ENCODE measurements around the gene RYR3. TPM values are rescaled to one million over a fixed set of nuclear protein-coding genes. Genes with fewer than 3 reads are reported as not detected.

The RYR3 gene
- total RNA-seq, 1 donor from 2014 or later, result not detected

DNA sequence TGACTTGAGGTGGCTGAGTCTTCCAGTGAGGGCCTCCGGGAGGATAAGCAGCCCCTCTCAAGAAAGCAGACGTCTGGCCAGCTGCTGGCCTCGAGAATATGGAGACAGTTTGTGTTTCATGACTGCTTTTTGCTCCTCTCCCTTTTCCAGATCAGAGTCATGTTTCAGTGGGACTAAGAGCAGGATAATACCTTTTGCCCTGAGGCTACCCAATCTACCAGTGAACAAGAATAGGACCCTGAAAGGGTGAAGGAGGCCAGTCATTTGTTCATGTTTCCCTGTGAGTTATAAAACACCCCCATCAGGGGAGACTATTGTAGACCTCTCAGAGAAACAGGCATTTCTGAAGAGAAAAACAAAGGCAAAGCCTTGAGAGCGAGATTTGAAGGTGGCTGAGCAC, 137.4 kb downstream of the RYR3 start:
- intact Hi-C loops (cut with micrococcal nuclease), result no loop called here

DNA sequence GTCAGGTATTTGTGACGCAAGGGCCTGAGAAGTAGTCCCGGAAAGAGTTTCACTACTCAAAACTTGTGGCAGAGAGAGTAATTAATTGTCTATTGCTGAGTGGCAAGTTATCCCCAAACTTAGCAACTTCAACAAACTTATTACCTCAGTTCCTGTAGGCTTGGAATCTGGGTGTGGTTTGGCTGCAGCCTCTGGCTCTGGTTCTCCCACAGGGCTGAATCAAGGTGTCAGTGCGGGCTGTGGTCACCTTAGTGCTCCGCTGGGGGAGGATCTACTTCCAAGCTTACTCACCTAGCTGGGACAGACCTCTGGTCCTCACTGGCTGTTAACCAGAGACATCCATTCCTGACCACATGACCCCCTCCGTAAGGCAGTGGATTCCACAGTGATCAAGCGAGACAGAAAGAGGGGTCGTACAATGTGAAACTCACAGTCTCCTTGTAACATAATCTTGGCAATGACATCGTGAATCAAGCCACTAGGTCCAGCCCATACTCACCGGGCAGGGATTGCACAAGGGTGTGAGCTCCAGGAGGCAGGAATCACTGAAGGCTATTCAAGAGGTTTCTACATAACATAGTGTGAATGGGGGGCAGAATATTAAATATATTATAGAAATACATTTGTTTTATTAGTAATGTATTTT, 138.3 kb downstream of the RYR3 start:
- intact Hi-C loops (cut with micrococcal nuclease), result no loop called here

DNA sequence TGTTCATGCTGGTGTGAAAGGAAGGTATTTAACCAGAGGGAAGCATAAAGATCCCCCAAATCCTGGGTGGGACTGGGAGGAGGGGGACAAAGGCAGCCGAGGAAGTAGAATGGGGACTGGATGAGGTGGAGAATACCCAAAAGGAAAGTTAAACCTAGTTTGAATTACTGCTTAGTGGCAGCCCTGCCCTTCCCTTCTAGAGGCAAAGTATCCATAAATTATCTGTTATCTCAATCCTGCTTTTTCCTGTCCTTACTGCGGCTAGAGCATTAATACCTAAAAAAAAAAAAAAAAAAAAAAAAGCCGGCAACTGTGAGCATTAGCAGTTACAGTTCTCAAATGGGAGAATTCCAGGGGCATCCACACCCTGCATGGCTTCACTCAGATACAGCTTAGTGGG, 139.0 kb downstream of the RYR3 start:
- intact Hi-C loops (cut with micrococcal nuclease), result no loop called here

DNA sequence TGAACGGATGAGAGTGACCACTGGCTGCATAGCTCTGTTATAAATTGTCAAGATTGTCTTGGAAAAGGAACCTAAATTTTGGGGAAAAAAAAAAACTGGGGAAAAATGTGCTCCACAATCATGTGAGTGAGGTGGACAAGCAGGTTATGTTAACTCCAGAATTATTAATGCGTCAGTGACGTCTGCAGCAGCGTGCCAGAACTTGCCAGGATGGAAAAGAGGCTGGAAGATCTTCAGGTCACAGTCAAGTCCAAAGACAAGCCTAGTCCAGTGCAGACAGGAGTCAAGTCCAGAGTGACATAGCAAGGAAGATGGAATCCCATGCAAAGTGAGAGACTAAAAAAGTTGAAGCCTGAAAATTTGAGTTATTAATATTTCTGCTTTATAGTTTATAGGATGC, 140.6 kb downstream of the RYR3 start:
- intact Hi-C loops (cut with micrococcal nuclease), result no loop called here

DNA sequence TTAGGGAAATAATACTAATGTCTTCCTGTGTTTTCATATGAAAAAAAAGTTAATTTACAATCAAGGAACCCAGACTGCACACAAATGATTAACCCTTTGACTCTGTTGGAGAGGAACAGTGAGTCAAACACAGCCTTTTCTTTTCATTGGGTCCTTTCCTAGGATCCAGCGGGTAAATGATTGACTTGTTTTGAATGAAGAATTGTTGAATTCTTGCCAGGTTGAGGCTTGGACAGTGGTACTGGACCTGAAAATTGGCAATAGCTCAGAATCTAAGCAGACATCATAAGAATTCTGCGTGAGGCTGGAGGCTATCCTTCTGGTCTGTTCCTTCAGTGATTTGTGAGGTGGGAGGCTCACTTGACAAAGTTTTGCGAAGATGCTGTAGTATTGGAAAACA, 143.0 kb downstream of the RYR3 start:
- intact Hi-C loops (cut with micrococcal nuclease), result no loop called here

DNA sequence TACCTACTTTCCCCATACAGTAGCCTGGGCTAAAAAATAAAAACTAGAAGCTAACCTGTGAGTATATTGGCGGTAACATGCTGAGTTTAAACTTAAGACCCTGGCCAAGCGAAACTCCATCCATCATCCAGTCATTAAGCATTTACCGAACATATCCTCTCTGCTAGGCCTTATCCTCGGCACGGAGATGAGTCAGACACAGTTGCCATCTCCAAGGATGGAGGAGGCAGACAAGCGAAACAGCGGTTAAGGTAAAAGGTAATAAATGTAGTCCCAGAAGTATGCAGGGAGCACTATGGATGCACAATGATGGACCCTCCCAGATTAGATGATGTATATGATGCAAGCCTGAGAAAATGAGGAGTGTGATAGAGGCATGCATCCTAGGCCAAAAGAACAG, 143.6 kb downstream of the RYR3 start:
- intact Hi-C loops (cut with micrococcal nuclease), result no loop called here

DNA sequence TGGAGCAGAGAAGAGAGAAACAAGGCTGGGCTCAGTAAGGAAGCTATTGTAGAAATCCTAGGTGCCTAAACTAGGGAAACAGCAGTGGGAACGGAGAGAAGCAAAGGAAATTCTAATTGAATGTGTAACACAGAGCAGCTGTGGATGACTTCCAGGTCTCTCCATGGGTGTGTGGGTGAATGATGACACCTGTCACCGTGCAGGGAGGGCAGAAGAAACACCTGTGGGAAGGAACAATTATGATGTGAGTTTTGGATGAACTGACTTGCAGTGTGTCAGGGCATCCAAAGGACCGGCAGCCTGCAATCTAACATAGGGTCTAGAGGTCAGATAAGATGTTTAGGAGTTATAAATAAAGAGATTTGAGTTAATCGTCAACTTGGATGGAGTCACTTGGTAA, 144.2 kb downstream of the RYR3 start:
- intact Hi-C loops (cut with micrococcal nuclease), result no loop called here

DNA sequence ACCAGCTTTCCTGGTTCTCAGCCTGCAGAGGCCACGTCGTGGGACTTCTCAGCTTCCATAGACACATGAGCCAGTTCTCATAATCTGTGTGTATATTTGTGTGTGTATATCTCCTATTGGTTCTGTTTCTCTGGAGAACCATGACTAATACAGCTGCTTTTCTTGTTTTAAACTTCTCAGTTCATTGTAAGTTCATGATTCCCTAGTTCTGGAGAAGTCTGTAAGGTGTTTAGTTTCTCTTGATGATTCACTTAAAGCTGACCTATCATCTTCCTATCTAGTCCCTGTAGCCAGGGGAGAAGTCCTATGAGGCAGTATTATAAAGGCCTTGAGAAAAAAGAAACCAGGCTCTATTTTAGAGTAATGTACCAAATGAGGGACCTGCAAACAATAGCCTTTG, 147.7 kb downstream of the RYR3 start:
- intact Hi-C loops (cut with micrococcal nuclease), result no loop called here

DNA sequence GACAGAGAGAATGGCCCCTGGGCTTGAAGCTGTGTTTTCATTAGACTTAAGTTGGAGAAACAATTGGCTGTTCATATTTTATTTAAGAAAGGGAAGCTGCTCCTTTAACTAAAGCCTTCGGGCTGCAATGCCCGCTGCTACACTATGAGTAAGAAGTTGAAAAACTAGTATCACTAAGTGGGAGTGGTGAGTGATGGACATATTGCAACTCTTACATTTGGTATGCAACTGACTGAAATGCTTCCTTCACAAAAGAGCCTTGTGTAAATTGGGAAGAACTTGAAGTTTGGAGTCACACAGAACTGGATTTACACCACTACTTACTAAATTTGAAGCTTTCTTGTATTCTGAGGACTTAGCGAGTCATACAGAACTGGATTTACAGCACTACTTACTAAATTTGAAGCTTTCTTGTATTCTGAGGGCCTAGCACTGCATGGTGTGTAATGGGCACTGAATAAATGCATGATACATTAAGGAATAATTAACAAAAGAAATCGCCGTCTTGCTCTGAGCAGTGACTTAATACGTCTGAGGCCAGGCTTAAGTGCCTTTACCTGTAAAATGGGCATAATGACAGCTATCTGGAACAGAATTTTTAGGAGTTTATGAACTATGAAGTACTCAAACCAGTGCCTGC, 149.5 kb downstream of the RYR3 start:
- intact Hi-C loops (cut with micrococcal nuclease), result no loop called here

DNA sequence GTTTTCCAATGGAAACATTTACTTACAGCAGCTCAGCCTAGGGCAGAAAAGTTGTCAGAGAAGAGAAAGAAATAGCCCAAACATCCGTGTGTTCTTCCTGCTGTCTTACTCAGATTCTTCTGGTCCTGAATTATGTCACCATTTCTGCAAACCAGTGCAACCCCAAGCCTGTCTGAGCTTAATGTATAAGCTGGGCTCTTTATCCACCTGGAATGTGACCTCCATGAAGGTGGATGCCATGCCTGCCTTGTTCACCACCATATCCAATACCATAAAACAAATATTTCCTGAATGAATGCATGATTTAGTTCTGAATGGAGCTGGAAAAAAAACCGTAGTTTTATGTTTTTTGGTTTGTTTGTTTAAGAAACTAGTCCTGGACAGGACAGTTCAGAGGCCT, 150.9 kb downstream of the RYR3 start:
- intact Hi-C loops (cut with micrococcal nuclease), result no loop called here

DNA sequence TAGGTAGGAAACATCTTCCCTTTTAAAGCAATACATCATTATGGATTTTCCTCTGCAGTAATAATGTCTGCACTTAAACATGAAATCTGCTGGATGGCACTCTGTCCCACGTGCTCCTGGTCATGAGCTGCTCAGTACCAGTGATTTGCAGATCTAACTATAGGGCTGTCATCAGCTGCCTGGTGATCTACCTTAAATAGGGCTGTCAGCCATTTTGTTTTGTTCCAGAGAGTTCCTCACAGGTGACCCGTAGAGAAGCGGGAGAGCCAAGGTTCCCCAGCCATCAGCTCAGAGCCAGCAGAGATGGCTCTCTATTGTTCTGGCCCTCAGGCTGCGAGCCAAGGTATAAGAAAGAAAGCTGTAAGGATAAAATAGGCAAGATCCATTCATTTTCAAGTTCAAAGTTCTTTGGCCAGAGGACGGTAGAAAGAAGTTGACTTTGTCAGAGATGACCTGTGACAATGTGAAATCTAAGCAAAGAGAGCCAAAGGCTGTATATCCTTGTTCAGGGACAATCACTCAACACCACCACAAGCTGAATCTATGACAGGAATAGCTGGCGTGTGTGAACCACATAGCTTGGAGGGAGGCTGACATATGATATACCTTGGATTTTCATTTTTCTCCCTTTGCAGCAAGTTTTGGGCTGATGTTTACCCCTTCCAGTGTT, 156.5 kb downstream of the RYR3 start:
- intact Hi-C loops (cut with micrococcal nuclease), result no loop called here

DNA sequence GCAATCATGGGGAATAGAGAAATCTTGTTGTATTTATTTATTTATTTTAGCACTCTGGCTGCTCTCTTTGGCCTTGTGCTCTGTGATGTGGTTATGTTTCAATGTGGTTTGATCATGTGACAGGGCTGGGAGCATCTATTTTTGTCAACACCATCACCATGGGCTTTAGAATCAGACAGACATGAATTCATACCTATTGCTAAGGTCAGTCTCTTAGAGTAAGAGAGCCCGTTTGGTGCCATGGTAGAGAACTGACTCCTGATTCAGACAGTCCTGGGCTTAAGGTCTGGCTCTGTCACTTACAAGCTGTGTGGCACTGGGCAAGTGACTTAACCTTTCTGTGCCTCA, 157.0 kb downstream of the RYR3 start:
- intact Hi-C loops (cut with micrococcal nuclease), result no loop called here

DNA sequence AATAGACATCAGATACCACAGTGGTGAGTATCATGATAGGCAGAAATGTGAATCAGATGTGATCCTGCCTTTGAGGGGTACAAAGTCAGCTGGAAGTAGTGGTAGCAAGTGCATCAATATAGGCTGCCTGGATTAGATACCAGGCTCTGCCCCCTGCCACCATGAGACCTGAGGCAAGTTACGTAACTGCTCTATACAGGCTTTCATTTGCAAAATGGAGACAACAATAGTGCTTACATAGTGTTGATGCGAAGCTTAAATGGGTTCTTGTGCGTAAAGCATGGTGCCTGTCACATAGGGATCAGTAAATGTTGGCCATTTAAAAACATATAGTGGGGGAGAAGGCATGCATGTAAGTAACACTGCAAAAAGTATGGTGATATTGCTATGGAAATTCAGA, 158.0 kb downstream of the RYR3 start:
- intact Hi-C loops (cut with micrococcal nuclease), result no loop called here

DNA sequence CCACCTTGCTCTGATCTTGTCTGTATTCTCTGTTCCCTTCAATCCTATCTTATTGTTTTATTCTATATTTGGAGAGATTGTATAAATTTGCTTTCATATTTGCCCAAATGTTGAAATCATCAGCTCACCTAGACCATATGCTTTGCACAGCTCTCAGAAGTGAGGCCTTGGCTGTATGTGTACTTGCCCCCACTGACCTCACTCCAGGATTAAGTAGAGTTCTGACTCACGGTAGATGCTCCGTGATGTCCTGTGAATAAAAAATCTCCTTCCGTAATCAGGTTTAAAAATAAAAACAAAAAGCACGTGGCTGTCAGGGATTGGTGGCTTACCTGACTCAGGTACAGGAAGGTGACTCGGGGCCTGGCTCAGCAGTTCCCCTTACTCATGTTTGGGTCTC, 162.2 kb downstream of the RYR3 start:
- intact Hi-C loops (cut with micrococcal nuclease), result no loop called here

DNA sequence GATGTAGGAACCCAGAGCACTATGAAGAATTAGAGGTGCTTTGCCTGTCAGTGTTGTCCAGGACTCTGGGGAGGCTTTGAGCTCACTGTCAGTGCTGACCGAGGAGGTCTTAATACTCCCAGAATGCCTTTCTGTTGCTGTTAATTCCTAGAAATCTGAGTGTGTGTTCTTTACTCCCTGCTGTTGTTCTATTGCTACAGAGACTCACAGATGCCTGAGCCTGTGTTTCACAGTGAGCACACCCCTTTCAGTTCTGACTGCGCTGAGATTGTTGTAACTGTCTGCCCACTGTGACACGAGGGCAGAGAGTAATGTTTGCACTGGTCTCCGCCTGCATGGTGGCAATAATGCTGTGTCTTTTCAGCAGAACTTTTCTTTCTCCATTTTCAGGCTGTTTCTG, 162.9 kb downstream of the RYR3 start:
- intact Hi-C loops (cut with micrococcal nuclease), result no loop called here

DNA sequence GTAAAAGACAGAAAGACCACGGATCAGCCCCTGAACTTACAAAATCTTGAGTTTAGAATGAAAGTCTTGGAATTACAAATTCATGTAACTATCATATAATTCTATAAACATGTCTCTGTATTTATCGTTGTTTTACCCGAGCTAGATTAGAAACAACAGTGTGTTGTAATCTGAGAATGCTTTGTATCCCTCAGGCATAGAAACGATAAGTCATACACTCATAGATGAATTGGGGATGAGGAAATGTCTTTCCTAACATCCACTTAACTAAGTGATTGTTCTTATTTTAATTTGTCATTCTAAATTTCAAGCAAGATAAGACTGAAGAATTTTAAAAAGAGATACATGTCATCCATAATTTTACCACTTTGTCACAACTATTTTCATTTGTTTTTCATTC, 165.3 kb downstream of the RYR3 start:
- intact Hi-C loops (cut with micrococcal nuclease), result no loop called here

DNA sequence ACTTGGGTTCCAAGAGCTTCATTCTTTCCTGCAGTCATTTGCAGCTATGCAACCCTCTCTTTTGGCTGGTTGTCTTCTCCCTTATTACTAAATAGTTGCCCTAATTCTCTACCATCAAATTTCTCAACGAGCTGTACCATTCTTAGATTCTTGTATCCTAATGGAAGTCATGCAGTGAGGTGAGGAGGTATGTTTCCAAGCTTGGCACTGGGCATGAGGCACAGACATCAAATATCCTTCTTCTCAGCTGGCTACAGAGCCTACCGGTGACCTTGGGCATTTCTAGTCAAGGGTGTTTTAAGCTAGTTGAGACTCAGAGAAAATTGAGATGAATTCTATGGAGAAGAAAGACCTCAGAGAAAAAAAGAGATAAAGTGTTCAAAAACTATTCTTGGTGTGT, 166.1 kb downstream of the RYR3 start:
- intact Hi-C loops (cut with micrococcal nuclease), result no loop called here

DNA sequence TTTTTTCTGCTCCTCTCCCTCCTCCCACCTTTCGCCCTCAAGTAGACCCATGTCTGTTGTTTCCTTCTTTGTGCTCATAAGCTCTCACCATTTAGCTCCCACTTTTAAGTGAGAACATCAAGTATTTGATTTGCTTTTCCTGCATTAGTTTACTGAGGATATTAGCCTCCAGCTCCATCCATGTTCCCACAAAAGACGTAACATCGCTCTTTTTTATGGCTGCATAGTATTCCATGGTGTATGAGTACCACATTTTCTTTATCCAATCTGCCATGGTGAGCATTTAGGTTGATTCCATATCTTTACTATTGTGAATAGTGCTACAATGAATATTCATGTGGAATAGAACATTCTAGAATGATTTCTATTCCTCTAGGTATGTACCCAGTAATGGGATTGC, 178.6 kb downstream of the RYR3 start:
- intact Hi-C loops (cut with micrococcal nuclease), result no loop called here

DNA sequence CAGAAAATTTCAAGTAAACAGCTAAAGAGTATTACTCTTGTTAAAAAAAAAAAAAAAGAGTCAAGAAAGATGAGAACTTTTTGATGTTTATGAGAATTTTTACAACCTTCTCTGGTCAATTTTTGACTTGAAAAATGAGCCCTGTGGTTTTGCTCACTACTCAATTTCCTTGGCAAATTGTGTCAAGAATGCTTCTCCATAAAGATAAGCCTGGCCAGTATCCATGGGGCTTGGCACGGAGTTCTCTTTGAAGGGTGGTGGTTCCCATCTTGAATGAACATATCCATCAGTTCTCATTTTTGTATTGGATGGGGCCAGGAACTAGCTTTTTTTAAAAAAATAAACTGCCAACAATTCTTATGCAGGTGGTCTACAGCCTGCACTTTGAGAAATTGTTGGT, 179.9 kb downstream of the RYR3 start:
- intact Hi-C loops (cut with micrococcal nuclease), result no loop called here

DNA sequence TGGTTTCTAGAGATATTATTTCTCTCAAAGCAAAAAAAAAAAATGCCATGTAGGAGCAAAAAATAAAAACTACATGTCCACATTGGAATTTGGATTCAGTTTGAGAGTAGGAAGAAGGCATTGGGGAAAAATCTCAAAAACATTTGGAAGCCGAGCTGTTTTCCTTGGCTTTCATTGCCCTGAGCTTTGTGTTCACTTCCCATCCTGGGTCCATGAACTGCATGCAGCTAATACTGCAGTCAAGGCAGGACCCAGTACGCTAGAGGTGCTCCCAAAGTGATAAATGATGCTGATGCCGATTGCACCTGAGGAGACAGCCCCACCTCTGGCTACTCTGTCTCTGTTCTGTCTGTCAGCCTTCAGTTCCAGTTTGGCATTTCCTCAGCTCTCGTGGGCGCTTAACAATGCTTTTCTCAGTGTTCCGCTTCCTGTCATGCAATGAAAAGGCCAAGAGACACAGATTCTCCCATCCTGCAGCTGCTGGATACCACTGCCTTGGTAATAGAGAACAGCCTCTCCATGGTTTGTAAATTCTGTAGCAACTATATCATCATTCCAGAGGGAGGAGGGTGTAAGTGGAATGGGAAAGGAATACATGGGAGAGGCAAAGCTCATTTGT, 181.8 kb downstream of the RYR3 start:
- intact Hi-C loops (cut with micrococcal nuclease), result no loop called here

DNA sequence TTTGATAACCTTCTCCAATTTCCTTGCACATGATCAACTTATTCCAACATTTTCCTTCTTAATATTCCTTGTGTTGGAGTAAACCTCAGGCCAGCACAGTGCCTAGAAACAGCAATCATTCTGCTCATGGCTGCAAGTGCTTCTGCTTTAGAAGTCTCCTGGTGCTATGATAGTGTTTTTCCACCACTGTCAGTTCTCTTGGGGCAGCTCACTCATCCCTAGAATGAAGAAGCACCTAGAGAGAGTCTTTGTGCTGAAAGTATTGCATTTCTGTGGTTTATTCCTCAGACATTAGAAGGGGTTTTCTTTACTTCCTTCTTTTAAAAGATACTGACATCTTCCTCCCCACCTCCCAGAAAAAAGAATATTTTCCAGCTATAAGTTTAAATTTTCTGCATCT, 183.5 kb downstream of the RYR3 start:
- intact Hi-C loops (cut with micrococcal nuclease), result no loop called here

DNA sequence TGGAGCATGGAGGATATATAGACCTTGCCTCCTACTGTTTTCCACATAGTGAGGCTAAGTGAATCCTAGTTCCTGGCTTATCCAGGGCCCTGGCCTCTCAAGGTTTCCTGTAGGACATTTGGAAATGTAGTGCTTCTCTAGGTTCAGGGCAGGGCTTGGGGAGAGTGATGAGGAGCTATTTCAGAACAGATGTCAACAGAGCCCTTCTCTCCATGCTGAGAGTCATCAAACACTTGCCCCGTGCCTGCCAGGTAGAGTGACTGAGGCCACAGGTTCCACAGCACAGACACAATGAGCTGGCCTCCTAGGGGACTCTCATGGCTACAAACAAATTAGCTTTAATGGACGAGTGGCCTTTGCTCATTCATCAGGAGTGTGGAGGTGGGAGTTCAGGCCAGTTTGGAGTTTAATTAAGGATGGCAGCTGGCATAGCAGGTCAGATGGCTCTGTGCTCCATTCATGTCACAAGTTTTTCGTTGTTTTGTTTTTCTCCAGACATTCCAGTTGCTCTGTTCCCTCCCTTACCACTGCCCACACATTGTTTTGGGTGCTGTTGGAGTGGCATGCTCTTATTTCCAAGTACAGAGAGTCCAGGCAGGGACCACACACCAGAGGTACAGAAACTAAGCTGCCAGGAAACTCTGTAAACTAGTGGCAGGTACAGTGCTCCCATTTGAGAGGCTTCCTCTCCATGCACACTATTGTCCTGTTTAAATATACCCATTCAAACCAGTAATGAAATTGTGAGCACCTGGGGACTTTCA, 189.8 kb downstream of the RYR3 start:
- intact Hi-C loops (cut with micrococcal nuclease), result no loop called here
